Measurements from ENCODE around the gene BRD3OS.

- TF ChIP-seq MAX (IDR thresholded peaks at IDR 0.05) (no peak), EP300 (IDR thresholded peaks at IDR 0.05; ENCODE audit: borderline replicate concordance) (no peak), TAF1 (IDR thresholded peaks at IDR 0.05; ENCODE audit: low read depth) (no peak), YY1 (IDR thresholded peaks at IDR 0.05; ENCODE audit: low read depth) (no peak), REST (IDR thresholded peaks at IDR 0.05; ENCODE audit: low read depth) (no peak), TEAD4 (IDR thresholded peaks at IDR 0.05) (no peak)
These were observed 27.2 kb downstream of the BRD3OS start for GRCh38 chr9:134052491-134052890.

Data from Ishikawa (cell line).